SK-N-SH treated with all-trans-retinoic acid at 6 μM for 48 hours (cell line): Measurements from ENCODE around the gene APLP1.

Source experiments
- ATAC-seq: fragments of 200-7000 bp; cut with Tn5 transposase; 3 replicates; pipeline ENCODE4 v1.9.1; 2020; ENCODE audit warnings: mild to moderate bottlenecking, moderate library complexity
- ARNTL ChIP-seq: fragments of 450-650 bp; formaldehyde crosslinking; IDR thresholded peaks from 2 replicates; pipeline ENCODE4 v1.5.0; 2020; ENCODE audit warnings: low read depth, mild to moderate bottlenecking, moderate library complexity, borderline replicate concordance
- BACH2 ChIP-seq: fragments of 250-450 bp; sonication (Bioruptor Pico); IDR thresholded peaks from 2 replicates; pipeline ENCODE4 v1.9.0; 2021; ENCODE audit warnings: mild to moderate bottlenecking, borderline replicate concordance
- ESRRG ChIP-seq: fragments of 250-450 bp; sonication (Bioruptor Pico); IDR thresholded peaks from 2 replicates; pipeline ENCODE4 v1.6.1; 2021; ENCODE audit warnings: mild to moderate bottlenecking
- GLIS3 ChIP-seq: fragments of 250-450 bp; sonication (Bioruptor Pico); IDR thresholded peaks from 2 replicates; pipeline ENCODE4 v1.5.0; 2020; ENCODE audit warnings: mild to moderate bottlenecking, moderate library complexity
- ISL1 ChIP-seq: fragments of 250-450 bp; sonication (Bioruptor Pico); IDR thresholded peaks from 2 replicates; pipeline ENCODE4 v2.1.2; 2022; ENCODE audit warnings: mild to moderate bottlenecking, moderate library complexity
- PPARA ChIP-seq: fragments of 250-450 bp; sonication (Bioruptor Pico); IDR thresholded peaks from 2 replicates; pipeline ENCODE4 v1.5.0; 2020; ENCODE audit warnings: mild to moderate bottlenecking, borderline replicate concordance
- RARB ChIP-seq: fragments of 250-450 bp; sonication (Bioruptor Pico); IDR thresholded peaks from 2 replicates; pipeline ENCODE4 v1.8.0; 2021; ENCODE audit warnings: mild to moderate bottlenecking, moderate library complexity
- SNAI2 ChIP-seq: fragments of 250-450 bp; sonication (Bioruptor Pico); IDR thresholded peaks from 2 replicates; pipeline ENCODE4 v1.5.0; 2020; ENCODE audit warnings: mild to moderate bottlenecking, moderate library complexity
- TCF4 ChIP-seq: fragments of 250-450 bp; sonication (Bioruptor Pico); IDR thresholded peaks from 2 replicates; pipeline ENCODE4 v1.8.0; 2021; ENCODE audit warnings: mild to moderate bottlenecking, moderate library complexity, borderline replicate concordance
- ZC3H10 ChIP-seq: fragments of 250-450 bp; sonication (Bioruptor Pico); IDR thresholded peaks from 2 replicates; pipeline ENCODE4 v1.5.1; 2021; ENCODE audit warnings: mild to moderate bottlenecking, moderate library complexity
- ZFP3 ChIP-seq: fragments of 250-450 bp; sonication (Bioruptor Pico); IDR thresholded peaks from 2 replicates; pipeline ENCODE4 v1.5.0; 2020; ENCODE audit warnings: mild to moderate bottlenecking, moderate library complexity
- ZFP30 ChIP-seq: fragments of 450-650 bp; formaldehyde crosslinking; IDR thresholded peaks from 2 replicates; pipeline ENCODE4 v1.5.0; 2022; ENCODE audit warnings: mild to moderate bottlenecking, moderate library complexity
- ZNF565 ChIP-seq: fragments of 450-650 bp; formaldehyde crosslinking; conservative IDR thresholded peaks from 2 replicates; pipeline ENCODE4 v1.5.0; 2020; ENCODE audit warnings: low read depth, mild to moderate bottlenecking, moderate library complexity
- ZNF70 ChIP-seq: fragments of 450-650 bp; formaldehyde crosslinking; IDR thresholded peaks from 2 replicates; pipeline ENCODE4 v1.5.0; 2020; ENCODE audit warnings: mild to moderate bottlenecking, moderate library complexity
- ZNF8 ChIP-seq: fragments of 450-650 bp; formaldehyde crosslinking; IDR thresholded peaks from 2 replicates; pipeline ENCODE4 v1.5.0; 2020; ENCODE audit warnings: mild to moderate bottlenecking, moderate library complexity
- TF ChIP-seq, protein P1 (sequence below): fragments of 250-450 bp; sonication (Bioruptor Pico); IDR thresholded peaks from 2 replicates; pipeline ENCODE4 v1.5.1; 2020; ENCODE audit warnings: low read depth, mild to moderate bottlenecking, moderate library complexity
- TF ChIP-seq, protein P2 (sequence below): fragments of 250-450 bp; sonication (Bioruptor Pico); IDR thresholded peaks from 2 replicates; pipeline ENCODE4 v1.5.1; 2021; ENCODE audit warnings: mild to moderate bottlenecking, moderate library complexity
- TF ChIP-seq, protein P3 (sequence below): fragments of 250-450 bp; sonication (Bioruptor Pico); IDR thresholded peaks from 2 replicates; pipeline ENCODE4 v1.8.0; 2020; ENCODE audit warnings: mild to moderate bottlenecking, moderate library complexity, borderline replicate concordance
- TF ChIP-seq, protein P4 (sequence below): fragments of 250-450 bp; sonication (Bioruptor Pico); IDR thresholded peaks from 2 replicates; pipeline ENCODE4 v1.5.0; 2020; ENCODE audit warnings: mild to moderate bottlenecking, moderate library complexity
- TF ChIP-seq, protein P5 (sequence below): fragments of 250-450 bp; sonication (Bioruptor Pico); IDR thresholded peaks from 2 replicates; pipeline ENCODE4 v1.8.0; 2021; ENCODE audit warnings: low read depth, mild to moderate bottlenecking, moderate library complexity, borderline replicate concordance

APLP1 gene

DNA sequence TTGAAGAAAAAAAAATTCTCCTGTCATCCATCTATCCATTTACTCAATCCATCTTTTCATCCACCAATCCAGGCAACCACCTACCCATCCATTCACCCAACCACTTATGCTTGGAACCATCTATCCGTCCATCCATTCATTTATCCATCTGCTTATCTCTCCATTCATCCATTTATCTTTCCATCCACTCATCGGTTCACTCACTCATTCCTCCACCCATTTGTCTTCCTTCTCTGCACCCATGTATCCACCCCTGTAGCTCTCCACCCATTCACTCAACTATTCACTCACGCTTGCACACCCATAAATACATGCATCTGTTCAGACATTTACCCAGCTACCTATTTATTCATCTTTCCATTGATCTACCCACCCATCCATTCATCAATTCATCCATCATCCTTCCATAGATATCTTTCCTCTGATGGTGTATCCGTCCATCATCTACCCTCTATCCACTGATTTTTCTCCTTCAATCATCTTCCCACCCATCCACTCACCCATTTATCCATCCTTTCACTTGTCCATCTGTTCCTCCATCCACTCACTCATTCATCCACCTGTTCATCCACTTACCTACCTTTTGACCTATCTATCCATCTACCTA is 25.6 kb upstream of the APLP1 start:
- TF ChIP-seq ZC3H10 (no peak), GLIS3 (no peak), TCF4 (CRISPR knock-in tag) (no peak), ZFP3 (CRISPR knock-in tag) (no peak), RARB (no peak), ESRRG (CRISPR knock-in tag) (no peak), PPARA (CRISPR knock-in tag) (no peak), BACH2 (CRISPR knock-in tag) (no peak), ZNF8 (CRISPR knock-in tag) (no peak), ISL1 (CRISPR knock-in tag) (no peak), SNAI2 (CRISPR knock-in tag) (no peak), ZNF70 (CRISPR knock-in tag) (no peak), ZFP30 (CRISPR knock-in tag) (no peak), ZNF565 (no peak)
- TF ChIP-seq, protein P1, sequence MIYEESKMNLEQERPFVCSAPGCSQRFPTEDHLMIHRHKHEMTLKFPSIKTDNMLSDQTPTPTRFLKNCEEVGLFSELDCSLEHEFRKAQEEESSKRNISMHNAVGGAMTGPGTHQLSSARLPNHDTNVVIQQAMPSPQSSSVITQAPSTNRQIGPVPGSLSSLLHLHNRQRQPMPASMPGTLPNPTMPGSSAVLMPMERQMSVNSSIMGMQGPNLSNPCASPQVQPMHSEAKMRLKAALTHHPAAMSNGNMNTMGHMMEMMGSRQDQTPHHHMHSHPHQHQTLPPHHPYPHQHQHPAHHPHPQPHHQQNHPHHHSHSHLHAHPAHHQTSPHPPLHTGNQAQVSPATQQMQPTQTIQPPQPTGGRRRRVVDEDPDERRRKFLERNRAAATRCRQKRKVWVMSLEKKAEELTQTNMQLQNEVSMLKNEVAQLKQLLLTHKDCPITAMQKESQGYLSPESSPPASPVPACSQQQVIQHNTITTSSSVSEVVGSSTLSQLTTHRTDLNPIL (CRISPR knock-in tag), result no peak
- TF ChIP-seq, protein P2, sequence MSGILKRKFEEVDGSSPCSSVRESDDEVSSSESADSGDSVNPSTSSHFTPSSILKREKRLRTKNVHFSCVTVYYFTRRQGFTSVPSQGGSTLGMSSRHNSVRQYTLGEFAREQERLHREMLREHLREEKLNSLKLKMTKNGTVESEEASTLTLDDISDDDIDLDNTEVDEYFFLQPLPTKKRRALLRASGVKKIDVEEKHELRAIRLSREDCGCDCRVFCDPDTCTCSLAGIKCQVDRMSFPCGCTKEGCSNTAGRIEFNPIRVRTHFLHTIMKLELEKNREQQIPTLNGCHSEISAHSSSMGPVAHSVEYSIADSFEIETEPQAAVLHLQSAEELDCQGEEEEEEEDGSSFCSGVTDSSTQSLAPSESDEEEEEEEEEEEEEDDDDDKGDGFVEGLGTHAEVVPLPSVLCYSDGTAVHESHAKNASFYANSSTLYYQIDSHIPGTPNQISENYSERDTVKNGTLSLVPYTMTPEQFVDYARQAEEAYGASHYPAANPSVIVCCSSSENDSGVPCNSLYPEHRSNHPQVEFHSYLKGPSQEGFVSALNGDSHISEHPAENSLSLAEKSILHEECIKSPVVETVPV (CRISPR knock-in tag), result no peak
- TF ChIP-seq, protein P3, sequence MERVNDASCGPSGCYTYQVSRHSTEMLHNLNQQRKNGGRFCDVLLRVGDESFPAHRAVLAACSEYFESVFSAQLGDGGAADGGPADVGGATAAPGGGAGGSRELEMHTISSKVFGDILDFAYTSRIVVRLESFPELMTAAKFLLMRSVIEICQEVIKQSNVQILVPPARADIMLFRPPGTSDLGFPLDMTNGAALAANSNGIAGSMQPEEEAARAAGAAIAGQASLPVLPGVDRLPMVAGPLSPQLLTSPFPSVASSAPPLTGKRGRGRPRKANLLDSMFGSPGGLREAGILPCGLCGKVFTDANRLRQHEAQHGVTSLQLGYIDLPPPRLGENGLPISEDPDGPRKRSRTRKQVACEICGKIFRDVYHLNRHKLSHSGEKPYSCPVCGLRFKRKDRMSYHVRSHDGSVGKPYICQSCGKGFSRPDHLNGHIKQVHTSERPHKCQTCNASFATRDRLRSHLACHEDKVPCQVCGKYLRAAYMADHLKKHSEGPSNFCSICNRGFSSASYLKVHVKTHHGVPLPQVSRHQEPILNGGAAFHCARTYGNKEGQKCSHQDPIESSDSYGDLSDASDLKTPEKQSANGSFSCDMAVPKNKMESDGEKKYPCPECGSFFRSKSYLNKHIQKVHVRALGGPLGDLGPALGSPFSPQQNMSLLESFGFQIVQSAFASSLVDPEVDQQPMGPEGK, result no peak
- TF ChIP-seq, protein P4, sequence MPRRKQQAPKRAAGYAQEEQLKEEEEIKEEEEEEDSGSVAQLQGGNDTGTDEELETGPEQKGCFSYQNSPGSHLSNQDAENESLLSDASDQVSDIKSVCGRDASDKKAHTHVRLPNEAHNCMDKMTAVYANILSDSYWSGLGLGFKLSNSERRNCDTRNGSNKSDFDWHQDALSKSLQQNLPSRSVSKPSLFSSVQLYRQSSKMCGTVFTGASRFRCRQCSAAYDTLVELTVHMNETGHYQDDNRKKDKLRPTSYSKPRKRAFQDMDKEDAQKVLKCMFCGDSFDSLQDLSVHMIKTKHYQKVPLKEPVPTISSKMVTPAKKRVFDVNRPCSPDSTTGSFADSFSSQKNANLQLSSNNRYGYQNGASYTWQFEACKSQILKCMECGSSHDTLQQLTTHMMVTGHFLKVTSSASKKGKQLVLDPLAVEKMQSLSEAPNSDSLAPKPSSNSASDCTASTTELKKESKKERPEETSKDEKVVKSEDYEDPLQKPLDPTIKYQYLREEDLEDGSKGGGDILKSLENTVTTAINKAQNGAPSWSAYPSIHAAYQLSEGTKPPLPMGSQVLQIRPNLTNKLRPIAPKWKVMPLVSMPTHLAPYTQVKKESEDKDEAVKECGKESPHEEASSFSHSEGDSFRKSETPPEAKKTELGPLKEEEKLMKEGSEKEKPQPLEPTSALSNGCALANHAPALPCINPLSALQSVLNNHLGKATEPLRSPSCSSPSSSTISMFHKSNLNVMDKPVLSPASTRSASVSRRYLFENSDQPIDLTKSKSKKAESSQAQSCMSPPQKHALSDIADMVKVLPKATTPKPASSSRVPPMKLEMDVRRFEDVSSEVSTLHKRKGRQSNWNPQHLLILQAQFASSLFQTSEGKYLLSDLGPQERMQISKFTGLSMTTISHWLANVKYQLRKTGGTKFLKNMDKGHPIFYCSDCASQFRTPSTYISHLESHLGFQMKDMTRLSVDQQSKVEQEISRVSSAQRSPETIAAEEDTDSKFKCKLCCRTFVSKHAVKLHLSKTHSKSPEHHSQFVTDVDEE (CRISPR knock-in tag), result no peak
- TF ChIP-seq, protein P5, sequence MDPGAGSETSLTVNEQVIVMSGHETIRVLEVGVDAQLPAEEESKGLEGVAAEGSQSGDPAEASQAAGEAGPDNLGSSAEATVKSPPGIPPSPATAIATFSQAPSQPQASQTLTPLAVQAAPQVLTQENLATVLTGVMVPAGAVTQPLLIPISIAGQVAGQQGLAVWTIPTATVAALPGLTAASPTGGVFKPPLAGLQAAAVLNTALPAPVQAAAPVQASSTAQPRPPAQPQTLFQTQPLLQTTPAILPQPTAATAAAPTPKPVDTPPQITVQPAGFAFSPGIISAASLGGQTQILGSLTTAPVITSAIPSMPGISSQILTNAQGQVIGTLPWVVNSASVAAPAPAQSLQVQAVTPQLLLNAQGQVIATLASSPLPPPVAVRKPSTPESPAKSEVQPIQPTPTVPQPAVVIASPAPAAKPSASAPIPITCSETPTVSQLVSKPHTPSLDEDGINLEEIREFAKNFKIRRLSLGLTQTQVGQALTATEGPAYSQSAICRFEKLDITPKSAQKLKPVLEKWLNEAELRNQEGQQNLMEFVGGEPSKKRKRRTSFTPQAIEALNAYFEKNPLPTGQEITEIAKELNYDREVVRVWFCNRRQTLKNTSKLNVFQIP (CRISPR knock-in tag), result no peak
- ATAC-seq, result no peak

DNA sequence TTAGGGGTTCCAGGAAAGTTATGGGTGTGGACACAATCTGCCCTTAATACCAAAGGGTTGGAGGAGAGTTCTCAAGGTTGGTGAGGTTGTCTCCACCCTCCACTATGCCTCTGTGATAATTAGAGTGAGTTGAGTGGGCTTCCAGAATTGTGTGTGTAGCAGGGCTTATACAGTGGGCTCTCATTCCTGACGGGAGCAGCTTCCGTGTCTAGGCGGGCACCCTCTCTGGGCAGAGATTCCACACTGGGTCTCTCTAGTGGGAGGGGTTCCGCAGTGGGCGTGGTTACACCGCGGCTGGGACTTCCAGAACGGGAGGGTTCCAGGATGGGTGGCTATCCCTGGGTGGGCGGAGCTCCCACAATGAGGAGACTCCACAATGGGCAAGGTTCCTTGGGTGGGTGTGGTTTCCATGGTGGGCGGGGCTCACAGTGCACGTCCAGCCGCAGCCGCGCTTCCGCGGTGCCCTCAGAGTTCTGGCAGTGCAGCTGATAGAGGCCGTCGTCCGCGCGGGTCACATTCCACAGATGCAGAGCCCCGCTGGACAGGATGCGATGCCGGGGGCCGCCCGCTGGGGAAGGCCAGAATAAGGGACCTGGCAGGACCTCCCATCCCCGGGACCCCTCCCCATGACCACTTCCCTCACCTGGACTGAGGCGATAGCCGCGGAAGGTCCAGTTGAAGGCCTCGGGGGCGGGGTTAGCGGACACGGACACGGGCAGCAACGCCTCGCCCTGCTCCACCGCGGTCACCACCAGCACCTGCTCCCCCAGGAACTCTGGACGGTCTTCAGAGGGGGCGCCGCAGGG is 24.5 kb upstream of the APLP1 start:
- peak; percentile 57 for ATAC-seq
- no peak for TF ChIP-seq ARNTL (CRISPR knock-in tag)
- TF ChIP-seq, protein P4 (CRISPR knock-in tag), result no peak
